Measurements from ENCODE around the gene REM1.

DNA sequence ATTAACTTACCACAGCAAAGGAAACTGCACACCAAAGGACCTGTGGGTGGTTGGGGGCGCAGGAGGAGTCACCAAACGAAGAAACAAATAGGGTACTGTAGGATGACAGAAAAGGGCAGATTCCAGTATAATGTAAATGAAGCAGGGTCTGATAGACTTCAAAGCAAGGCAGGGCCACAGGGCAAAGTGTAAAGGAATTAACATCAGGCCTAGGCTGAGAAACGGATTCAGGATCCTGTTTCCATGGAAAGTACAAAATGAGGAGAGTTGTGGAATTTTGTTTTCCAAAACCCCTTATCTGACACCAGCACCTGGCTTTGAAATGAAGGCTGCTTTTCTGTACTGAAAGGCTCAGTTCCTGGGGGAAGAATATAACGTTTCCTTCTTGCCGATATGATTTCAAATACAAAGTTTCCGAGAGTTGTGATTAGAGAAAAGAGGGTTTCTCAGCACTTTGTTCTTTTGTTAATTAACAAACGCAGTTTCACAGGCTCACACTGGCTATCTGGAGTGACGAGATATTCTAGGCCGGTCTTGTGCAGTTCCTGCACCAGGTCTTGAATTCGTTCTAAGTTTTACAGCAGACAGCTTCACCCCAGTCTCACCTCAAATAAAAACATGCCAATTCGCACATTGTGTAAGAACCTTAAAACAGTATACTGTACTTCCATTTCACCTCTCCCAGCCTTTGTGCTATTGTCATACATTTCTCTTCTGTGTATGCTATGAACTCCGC lies 28.8 kb upstream of the REM1 start:
- TF ChIP-seq, protein P1, sequence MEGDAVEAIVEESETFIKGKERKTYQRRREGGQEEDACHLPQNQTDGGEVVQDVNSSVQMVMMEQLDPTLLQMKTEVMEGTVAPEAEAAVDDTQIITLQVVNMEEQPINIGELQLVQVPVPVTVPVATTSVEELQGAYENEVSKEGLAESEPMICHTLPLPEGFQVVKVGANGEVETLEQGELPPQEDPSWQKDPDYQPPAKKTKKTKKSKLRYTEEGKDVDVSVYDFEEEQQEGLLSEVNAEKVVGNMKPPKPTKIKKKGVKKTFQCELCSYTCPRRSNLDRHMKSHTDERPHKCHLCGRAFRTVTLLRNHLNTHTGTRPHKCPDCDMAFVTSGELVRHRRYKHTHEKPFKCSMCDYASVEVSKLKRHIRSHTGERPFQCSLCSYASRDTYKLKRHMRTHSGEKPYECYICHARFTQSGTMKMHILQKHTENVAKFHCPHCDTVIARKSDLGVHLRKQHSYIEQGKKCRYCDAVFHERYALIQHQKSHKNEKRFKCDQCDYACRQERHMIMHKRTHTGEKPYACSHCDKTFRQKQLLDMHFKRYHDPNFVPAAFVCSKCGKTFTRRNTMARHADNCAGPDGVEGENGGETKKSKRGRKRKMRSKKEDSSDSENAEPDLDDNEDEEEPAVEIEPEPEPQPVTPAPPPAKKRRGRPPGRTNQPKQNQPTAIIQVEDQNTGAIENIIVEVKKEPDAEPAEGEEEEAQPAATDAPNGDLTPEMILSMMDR (IDR thresholded peaks at IDR 0.05): no peak
- TF ChIP-seq ZFX (IDR thresholded peaks at IDR 0.05; ENCODE audit: borderline replicate concordance): no peak
